GM04504 (cell line): ENCODE results near the gene TMEM37.

Experiments used
- DNase-seq: peaks from one replicate; pipeline ENCODE4 v3.0.0-alpha.2; 2012; ENCODE audit warnings: low read depth

TMEM37 gene

GRCh38 chr2:119419065-119419464, 12.6 kb upstream of the TMEM37 start:
- DNase-seq, result no peak

GRCh38 chr2:119419803-119420508, 11.7 kb upstream of the TMEM37 start:
- no peak for DNase-seq

DNA sequence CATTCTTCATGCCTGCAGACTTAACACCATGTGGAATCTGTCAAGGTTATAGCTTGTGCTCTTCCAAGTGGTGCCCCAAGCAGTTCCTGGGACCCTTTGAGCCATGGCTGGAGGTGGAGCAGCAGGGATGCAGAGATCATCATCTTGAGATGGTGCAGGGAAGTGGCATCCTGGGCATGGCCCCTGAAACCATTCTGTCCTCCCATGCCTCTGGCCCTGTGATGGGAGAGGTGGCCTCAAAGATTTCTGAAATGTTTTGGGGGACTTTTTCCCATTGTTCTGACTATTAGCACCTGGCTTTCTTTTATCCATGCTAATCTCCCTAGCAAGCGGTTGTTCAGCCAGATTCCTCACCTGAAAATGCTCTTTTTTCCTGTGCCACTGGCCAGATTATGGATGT, 10.3 kb upstream of the TMEM37 start:
- DNase-seq, result no peak

DNA sequence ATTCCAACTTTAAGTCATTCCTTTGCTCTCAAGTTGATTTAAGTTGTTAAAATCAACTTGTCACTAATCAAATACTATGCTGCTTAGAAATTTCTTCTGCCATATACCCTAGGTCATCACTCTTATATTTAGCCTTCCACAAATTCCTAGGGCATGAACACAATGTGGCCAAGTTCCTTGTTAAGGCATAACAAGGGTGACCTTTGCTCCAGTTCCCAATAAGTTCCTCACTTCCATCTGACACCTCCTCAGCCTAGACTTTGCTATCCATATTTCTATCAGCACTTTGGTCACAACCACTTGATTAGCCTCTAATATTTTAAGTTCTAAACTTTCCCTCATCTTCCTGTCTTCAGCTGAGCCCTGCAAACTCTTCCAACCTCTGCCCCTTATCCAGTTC, 9.9 kb upstream of the TMEM37 start:
- no peak for DNase-seq

DNA sequence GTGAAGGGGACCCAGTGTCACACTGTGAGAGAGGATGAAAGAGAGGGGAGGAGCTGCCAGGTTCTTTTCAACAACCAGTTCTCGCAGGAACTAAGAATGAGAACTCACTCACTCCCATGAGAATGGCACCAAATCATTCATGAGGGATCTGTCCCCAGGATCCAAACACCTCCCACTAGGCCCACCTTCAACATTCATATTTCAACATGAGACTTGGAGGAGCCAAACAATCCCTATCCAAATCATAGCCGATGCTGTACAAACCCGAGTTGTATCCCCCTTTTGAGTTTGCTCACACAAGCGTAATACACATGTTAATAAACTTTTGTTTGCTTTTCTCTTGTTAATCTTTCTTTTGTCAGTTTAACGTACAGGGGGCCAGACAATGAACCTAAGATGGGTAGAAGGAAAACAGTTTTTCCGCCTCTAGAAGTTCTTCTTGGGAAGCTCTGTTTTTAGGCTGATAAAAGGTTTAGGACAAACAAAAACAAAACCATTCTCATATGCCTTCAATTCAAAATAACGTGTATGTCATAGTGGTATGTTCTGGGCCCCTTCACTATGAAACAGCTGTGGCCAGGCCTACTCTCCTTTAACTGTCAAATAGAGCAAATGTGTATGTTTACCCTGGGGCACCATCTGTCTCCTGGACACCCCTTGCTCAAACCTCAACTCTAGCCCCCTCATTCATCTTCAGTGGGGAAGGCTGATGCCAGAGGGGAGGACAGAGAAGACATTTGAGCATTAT, 9.1 kb upstream of the TMEM37 start:
- DNase-seq, result no peak

- DNase-seq, result no peak
These were observed 8.6 kb upstream of the TMEM37 start for GRCh38 chr2:119423108-119423444.

DNA sequence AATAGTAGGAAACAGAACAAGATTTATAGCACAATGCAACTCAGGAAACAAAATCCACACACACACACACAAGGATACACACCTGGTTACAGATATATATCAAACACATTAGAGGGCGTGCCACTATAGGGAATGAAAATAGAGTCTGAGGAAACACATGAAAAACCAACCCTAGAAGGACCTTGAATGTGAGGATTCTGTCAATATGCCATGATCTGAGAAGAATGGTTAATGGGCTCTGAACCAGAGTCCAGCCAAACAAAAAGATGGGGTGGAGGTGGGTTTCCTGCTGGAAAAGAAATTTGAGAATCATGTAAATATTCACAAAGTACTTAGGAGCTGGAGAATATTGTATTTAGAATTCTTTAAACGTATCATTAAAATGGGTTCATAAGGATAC, 7.8 kb upstream of the TMEM37 start:
- DNase-seq, result no peak

DNA sequence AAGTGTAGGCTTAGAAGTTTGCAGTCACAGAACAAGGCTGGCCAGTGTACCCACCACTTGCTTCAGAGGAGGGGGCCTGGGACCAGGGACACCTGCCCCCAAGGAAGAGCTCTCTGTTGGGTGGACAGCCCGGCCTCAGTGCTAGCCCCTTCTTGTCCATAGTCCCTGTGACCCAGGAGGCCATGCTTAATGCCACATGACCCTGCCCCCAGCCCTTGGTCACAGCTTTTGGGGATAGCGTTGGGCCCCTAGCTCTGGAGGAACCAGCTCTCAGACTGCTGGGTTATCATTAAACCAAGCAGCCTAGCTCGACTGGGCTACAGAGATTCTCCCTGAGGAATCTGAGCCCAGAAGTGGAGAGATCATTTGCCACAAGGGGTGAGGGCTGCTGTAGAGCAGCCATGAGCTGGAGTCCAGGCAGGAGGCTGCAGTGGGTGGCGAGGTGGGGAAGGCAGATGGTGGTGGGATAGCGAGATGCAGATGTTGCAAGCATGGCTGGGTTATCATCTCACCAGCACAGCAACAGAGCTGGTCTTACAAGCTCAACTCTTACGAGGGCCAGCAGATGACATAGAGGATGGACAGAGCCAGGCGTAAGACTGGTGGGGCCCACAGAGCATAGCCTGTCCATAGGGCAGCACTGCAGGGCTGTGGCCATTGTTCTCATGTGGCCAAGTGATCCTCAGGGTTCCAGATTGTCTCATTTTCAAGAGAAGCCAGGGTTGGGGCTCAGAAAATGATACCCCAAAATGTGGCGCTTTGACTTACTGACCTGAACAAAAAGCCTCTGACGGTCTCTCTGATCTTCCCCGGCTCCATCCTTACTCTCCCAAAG, 7.2 kb upstream of the TMEM37 start:
- DNase-seq, result no peak

DNA sequence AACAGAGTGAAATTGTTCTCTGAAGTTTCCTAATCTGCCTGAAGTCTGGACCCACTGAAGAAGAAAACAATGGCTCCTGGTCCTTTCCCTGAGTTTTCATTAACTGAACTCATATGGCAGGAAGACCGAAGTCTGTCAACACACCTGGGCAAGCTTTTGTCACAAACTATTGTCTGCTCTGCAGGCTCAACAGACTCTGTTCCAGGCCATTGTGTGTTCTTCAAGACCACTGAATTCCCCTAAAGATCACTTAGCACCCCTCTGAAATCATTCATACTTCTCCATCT, 6.6 kb upstream of the TMEM37 start:
- no peak for DNase-seq

GRCh38 chr2:119425620-119426395, 5.8 kb upstream of the TMEM37 start:
- DNase-seq, result no peak

- DNase-seq, result no peak
These were observed 5.3 kb upstream of the TMEM37 start for GRCh38 chr2:119426396-119426675.

DNA sequence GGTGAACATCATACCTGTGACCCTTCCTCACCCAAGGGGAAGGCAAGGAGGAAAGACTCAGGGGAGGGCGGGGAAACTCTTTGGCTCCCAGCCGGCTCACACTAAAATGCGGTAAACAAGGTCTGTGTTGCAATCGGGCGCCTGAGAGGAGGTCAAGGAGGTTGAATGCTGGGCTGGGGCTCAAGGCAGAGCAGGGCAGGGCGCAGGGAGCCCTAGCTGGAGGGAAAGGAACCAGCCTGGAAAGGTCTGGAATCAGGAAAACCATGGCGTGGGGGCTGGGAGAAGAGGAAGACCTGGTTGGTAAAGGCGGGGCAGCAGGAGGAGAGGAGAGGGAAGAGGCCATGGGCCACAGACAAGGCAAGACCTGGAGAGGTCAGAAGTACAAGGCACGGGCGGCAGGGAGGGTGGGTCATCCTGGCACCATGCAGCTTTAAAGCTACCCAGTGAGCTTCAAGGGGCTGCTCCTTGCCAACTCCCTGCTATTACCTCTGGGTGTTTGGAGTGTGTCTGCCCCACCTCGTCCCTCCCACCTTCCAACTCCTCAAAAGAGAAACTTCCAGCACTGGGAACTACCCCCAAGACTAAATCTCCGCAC, 4.8 kb upstream of the TMEM37 start:
- DNase-seq, result no peak

- no peak for DNase-seq
These were observed 3.9 kb upstream of the TMEM37 start for GRCh38 chr2:119427756-119428155.

DNA sequence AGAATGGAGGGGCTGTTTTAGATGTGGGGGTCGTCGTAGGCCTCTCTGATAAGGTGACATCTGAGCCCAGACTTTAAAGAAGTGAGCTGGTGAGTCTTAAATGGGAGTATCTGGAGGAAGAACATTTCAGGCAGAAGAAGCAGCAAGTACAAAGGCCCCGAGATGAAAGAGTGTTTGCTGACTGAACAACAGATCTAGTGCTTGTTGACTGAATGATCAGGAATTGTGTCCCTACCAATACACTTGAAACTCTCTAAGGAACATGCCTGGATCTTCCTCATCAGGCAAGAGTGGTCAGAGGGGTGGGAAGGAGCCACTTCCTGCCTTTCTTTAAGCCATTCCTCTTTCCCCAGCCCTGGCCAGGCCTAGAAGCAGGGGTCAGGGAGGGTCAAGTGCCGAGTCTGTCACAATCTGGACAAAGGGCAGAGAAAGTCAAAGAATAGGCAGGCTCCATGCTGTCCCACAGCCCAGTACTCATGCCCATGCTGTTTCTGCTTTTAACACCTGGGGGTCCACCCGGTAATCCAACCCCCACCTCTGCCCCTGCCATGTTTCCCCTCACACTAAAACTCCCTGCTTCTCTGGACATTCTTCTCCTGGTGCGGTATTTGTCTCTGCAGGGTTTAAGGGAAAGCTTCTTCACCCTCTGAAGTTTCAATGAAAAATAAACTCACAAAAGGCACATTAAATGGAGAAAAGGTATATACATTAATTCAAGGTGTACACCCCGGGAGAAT, 3.0 kb upstream of the TMEM37 start:
- DNase-seq, result no peak

- no peak for DNase-seq
These were observed 2.3 kb upstream of the TMEM37 start for GRCh38 chr2:119429225-119429981.

- no peak for DNase-seq
These were observed 1.6 kb upstream of the TMEM37 start for GRCh38 chr2:119430023-119430498.

- no peak for DNase-seq
These were observed 559 bp downstream of the TMEM37 start for GRCh38 chr2:119431976-119432850.

GRCh38 chr2:119432851-119433522, 1.3 kb downstream of the TMEM37 start:
- no peak for DNase-seq
